Mammary epithelial cell (primary cell): ENCODE results near the gene BNC2.
A peak's percentile ranks its signal among the peaks of the same experiment; 100 is the strongest.

Experiments
- EZH2 ChIP-seq: IDR thresholded peaks from 2 replicates; pipeline ENCODE4 v1.6.1; 2012; ENCODE audit warnings: low read length, inconsistent platforms, borderline replicate concordance
- TF ChIP-seq, protein P1 (sequence below), 2 donors: IDR thresholded peaks in 1 of 2; conservative IDR thresholded peaks in 1 of 2; 2 replicates each; pipeline ENCODE4 v1.5.1; 2011 to 2012; ENCODE audit warnings: inconsistent platforms in 2 of 2, low read length in 2 of 2, mild to moderate bottlenecking in 2 of 2, control low read depth in 1 of 2, low read depth in 1 of 2; ENCODE audit not compliant: insufficient read depth in 1 of 2; ENCODE audit errors: extremely low read depth in 1 of 2

DNA sequence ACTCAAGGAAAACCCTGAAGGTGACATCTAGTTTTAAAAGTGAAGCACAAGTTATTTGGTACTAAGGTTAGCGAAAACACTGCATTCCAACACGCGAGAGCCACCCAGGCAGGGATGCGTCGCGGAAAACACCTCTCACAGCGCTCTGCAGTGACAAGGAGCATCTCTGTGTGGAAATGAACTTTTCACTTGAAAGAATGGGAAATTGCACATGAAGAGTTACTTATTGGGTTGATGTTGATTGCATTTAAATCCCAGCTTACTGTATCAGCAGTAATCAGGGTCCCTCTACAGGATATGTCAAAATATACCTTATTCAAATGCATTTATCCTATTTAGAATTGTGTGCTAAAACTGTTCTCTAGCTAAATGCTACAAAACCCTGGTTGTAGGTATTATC, 144.4 kb downstream of the BNC2 start:
- TF ChIP-seq EZH2 = no peak
- TF ChIP-seq, protein P1, sequence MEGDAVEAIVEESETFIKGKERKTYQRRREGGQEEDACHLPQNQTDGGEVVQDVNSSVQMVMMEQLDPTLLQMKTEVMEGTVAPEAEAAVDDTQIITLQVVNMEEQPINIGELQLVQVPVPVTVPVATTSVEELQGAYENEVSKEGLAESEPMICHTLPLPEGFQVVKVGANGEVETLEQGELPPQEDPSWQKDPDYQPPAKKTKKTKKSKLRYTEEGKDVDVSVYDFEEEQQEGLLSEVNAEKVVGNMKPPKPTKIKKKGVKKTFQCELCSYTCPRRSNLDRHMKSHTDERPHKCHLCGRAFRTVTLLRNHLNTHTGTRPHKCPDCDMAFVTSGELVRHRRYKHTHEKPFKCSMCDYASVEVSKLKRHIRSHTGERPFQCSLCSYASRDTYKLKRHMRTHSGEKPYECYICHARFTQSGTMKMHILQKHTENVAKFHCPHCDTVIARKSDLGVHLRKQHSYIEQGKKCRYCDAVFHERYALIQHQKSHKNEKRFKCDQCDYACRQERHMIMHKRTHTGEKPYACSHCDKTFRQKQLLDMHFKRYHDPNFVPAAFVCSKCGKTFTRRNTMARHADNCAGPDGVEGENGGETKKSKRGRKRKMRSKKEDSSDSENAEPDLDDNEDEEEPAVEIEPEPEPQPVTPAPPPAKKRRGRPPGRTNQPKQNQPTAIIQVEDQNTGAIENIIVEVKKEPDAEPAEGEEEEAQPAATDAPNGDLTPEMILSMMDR (conservative IDR thresholded peaks at IDR 0.05 in 1 of 2, IDR thresholded peaks at IDR 0.05 in 1 of 2; ENCODE audit: extremely low read depth in 1 of 2, insufficient read depth in 1 of 2, low read depth in 1 of 2, low read length in 2 of 2) = peak in 1 of 2 donors; percentile 20
